Osteoblast (primary cell): Measurements from ENCODE around the gene EDN3. TPM values are rescaled to one million over a fixed set of nuclear protein-coding genes. Genes with fewer than 3 reads are reported as not detected.
"Not testable (repeated sequence)": the region's sequence is repeated elsewhere in the genome, so short reads cannot be mapped to it uniquely, and the experiment has no call there.

Source experiments
- DNase-seq: peaks from one replicate; pipeline ENCODE4 v3.0.0; 2011; ENCODE audit warnings: low spot score, mixed read lengths; ENCODE audit not compliant: insufficient read length; ENCODE audit errors: missing footprints
- H2AFZ ChIP-seq: 2 replicates; pipeline ENCODE4 v1.6.0; 2011; ENCODE audit warnings: mild to moderate bottlenecking, low read length
- H3K27ac ChIP-seq: 2 replicates; pipeline ENCODE4 v1.5.1; 2011; ENCODE audit warnings: mild to moderate bottlenecking, low read depth, low read length, moderate library complexity
- H3K27me3 ChIP-seq: 2 replicates; pipeline ENCODE4 v1.6.0; 2012; ENCODE audit warnings: mild to moderate bottlenecking, control low read depth, inconsistent platforms, low read length, moderate library complexity; ENCODE audit not compliant: insufficient read depth
- H3K36me3 ChIP-seq: 2 replicates; pipeline ENCODE4 v1.5.1; 2011; ENCODE audit warnings: mild to moderate bottlenecking, low read length, control low read depth, moderate library complexity; ENCODE audit not compliant: insufficient read depth
- H3K4me1 ChIP-seq: 2 replicates; pipeline ENCODE4 v1.5.1; 2011; ENCODE audit warnings: mild to moderate bottlenecking, low read length, control low read depth, moderate library complexity; ENCODE audit not compliant: insufficient read depth
- H3K4me2 ChIP-seq: 2 replicates; pipeline ENCODE4 v1.6.0; 2011; ENCODE audit warnings: mild to moderate bottlenecking, low read length; ENCODE audit not compliant: insufficient read depth
- H3K4me3 ChIP-seq: fragments of 200-600 bp; sonication (generic); 3 replicates; pipeline ENCODE4 v1.5.1; 2012; ENCODE audit warnings: mild to moderate bottlenecking, low read length, inconsistent platforms; ENCODE audit not compliant: insufficient read depth
- H3K79me2 ChIP-seq: 2 replicates; pipeline ENCODE4 v1.6.0; 2012; ENCODE audit warnings: mild to moderate bottlenecking, low read length, control low read depth, inconsistent platforms; ENCODE audit not compliant: insufficient read depth
- H3K9me3 ChIP-seq: 2 replicates; pipeline ENCODE4 v1.5.1; 2011; ENCODE audit warnings: low read depth, low read length, control low read depth
- H4K20me1 ChIP-seq: 2 replicates; pipeline ENCODE4 v1.6.0; 2012; ENCODE audit warnings: mild to moderate bottlenecking, low read length, control low read depth; ENCODE audit not compliant: insufficient read depth
- CTCF ChIP-seq: IDR thresholded peaks from 2 replicates; pipeline ENCODE4 v1.5.1; 2011; ENCODE audit warnings: mild to moderate bottlenecking, low read depth, low read length, moderate library complexity; ENCODE audit errors: extremely low read depth
- total RNA-seq: library from RNA; depleted of rRNA; stranded (reverse); fragments of >200 nt; gene quantifications from 2 replicates; pipeline ENCODE4 v1.2.3, GENCODE V29; 2012

EDN3 gene
- total RNA-seq, 1 donor: not detected

GRCh38 chr20:59335377-59335776 is 35.0 kb downstream of the EDN3 start:
- TF ChIP-seq CTCF: no peak
- no peak for DNase-seq
- Histone ChIP-seq H3K79me2 (no peaks in the 10 kb centered on the region), H2AFZ (no peak overlapping the region), H3K27ac (no peak overlapping the region), H3K4me2 (no peak overlapping the region), H4K20me1 (no peaks in the 10 kb centered on the region), H3K9me3 (no peaks in the 10 kb centered on the region), H3K27me3 (no peaks in the 10 kb centered on the region), H3K36me3 (no peaks in the 10 kb centered on the region), H3K4me1 (no peaks in the 10 kb centered on the region), H3K4me3 (no peak overlapping the region)

GRCh38 chr20:59336540-59336939 is 36.1 kb downstream of the EDN3 start:
- no peak overlapping the region for H2AFZ ChIP-seq
- no peak overlapping the region for H3K27ac ChIP-seq
- DNase-seq: no peak
- H3K79me2 ChIP-seq: no peaks in the 10 kb centered on the region
- no peaks in the 10 kb centered on the region for H3K4me1 ChIP-seq
- H3K4me3 ChIP-seq: no peak overlapping the region
- no peak for TF ChIP-seq CTCF
- H3K9me3 ChIP-seq: no peaks in the 10 kb centered on the region
- H4K20me1 ChIP-seq: no peaks in the 10 kb centered on the region
- no peaks in the 10 kb centered on the region for H3K36me3 ChIP-seq
- H3K4me2 ChIP-seq: no peak overlapping the region
- H3K27me3 ChIP-seq: no peaks in the 10 kb centered on the region

- H2AFZ ChIP-seq, H3K4me3 ChIP-seq, H3K4me2 ChIP-seq, H3K9me3 ChIP-seq, DNase-seq, H3K4me1 ChIP-seq, H3K79me2 ChIP-seq, H3K36me3 ChIP-seq, H3K27me3 ChIP-seq, H4K20me1 ChIP-seq, H3K27ac ChIP-seq: not testable (repeated sequence)
Observed at GRCh38 chr20:59338444-59338843, 38.0 kb downstream of the EDN3 start.

- DNase-seq: peak; percentile 53
- Histone ChIP-seq H3K4me3 (no peak overlapping the region), H3K79me2 (no peaks in the 10 kb centered on the region), H3K9me3 (no peaks in the 10 kb centered on the region), H3K27me3 (no peaks in the 10 kb centered on the region), H4K20me1 (no peaks in the 10 kb centered on the region), H3K27ac (no peak overlapping the region), H3K4me1 (no peaks in the 10 kb centered on the region), H3K4me2 (no peak overlapping the region), H2AFZ (no peak overlapping the region), H3K36me3 (no peaks in the 10 kb centered on the region)
- TF ChIP-seq CTCF: no peak
Observed at GRCh38 chr20:59340201-59340885, 39.9 kb downstream of the EDN3 start.

- not testable (repeated sequence) for H3K4me2 ChIP-seq, H3K4me1 ChIP-seq, H3K4me3 ChIP-seq, H3K36me3 ChIP-seq, H3K79me2 ChIP-seq, H2AFZ ChIP-seq, H3K9me3 ChIP-seq, DNase-seq, H4K20me1 ChIP-seq, H3K27ac ChIP-seq, H3K27me3 ChIP-seq
Observed at GRCh38 chr20:59341285-59342022, 41.0 kb downstream of the EDN3 start.
